Neural cell (in vitro differentiated cells): Measurements from ENCODE around the gene LRRC4B. TPM values are rescaled to one million over a fixed set of nuclear protein-coding genes. Genes with fewer than 3 reads are reported as not detected.

Experiments
- H2AFZ ChIP-seq: fragments of 200-600, 300-800 bp; sonication (generic), shearing (Covaris generic); 2 replicates; pipeline ENCODE4 v1.6.0; 2014; ENCODE audit warnings: low read depth, mild to moderate bottlenecking, antibody characterized with exemption, low read length, moderate library complexity
- H3F3A ChIP-seq: fragments of 200-600 bp; shearing (Covaris generic); 2 replicates; pipeline ENCODE4 v1.6.1; 2016; ENCODE audit warnings: mild to moderate bottlenecking, moderate library complexity, mixed read lengths, antibody characterized with exemption, low read length; ENCODE audit not compliant: insufficient read depth, poor library complexity, severe bottlenecking
- H3K27ac ChIP-seq: fragments of 200-600, 300-800 bp; sonication (generic), shearing (Covaris generic); 2 replicates; pipeline ENCODE4 v1.5.1; 2014; ENCODE audit warnings: mild to moderate bottlenecking, low read length, moderate library complexity
- H3K27me3 ChIP-seq: fragments of 300-800, 200-600 bp; sonication (generic), shearing (Covaris generic); 2 replicates; pipeline ENCODE4 v1.6.0; 2014; ENCODE audit warnings: mild to moderate bottlenecking, low read depth, low read length, moderate library complexity; ENCODE audit not compliant: insufficient read depth
- H3K36me3 ChIP-seq: fragments of 300-800, 200-600 bp; sonication (generic), shearing (Covaris generic); 2 replicates; pipeline ENCODE4 v1.5.1; 2014; ENCODE audit warnings: mild to moderate bottlenecking, antibody characterized with exemption, low read length, moderate library complexity; ENCODE audit not compliant: insufficient read depth
- H3K4me2 ChIP-seq: fragments of 300-800, 200-600 bp; sonication (generic), shearing (Covaris generic); 2 replicates; pipeline ENCODE4 v1.6.0; 2014; ENCODE audit warnings: mild to moderate bottlenecking, low read length
- H3K4me3 ChIP-seq: fragments of 300-800, 200-600 bp; sonication (generic), shearing (Covaris generic); 2 replicates; pipeline ENCODE4 v1.5.1; 2014; ENCODE audit warnings: mild to moderate bottlenecking, low read length, moderate library complexity
- H3K79me2 ChIP-seq: fragments of 200-600 bp; shearing (Covaris generic); replicated peaks from 2 replicates; pipeline ENCODE4 v1.6.0; 2014; ENCODE audit warnings: mild to moderate bottlenecking, low read length, moderate library complexity; ENCODE audit not compliant: insufficient read depth
- H3K9ac ChIP-seq: fragments of 300-800, 200-600 bp; sonication (generic), shearing (Covaris generic); 2 replicates; pipeline ENCODE4 v1.6.1; 2016; ENCODE audit warnings: mild to moderate bottlenecking, low read length, mixed read lengths
- H3K9me2 ChIP-seq: fragments of 200-600 bp; shearing (Covaris generic); 2 replicates; pipeline ENCODE4 v1.6.1; 2016; ENCODE audit warnings: mild to moderate bottlenecking, low read length, mixed read lengths; ENCODE audit not compliant: insufficient read depth
- H3K9me3 ChIP-seq: fragments of 200-600, 300-800 bp; sonication (generic), shearing (Covaris generic); 2 replicates; pipeline ENCODE4 v1.6.1; 2016; ENCODE audit warnings: mild to moderate bottlenecking, mixed run types, low read length, moderate library complexity, mixed read lengths
- H4K20me1 ChIP-seq: fragments of 200-600 bp; shearing (Covaris generic); 2 replicates; pipeline ENCODE4 v1.6.1; 2016; ENCODE audit warnings: mild to moderate bottlenecking, mixed run types; ENCODE audit not compliant: insufficient read depth
- CTCF ChIP-seq: fragments of 450-650 bp; IDR thresholded peaks from 2 replicates; pipeline ENCODE4 v1.5.1; 2014; ENCODE audit warnings: antibody characterized with exemption, mild to moderate bottlenecking, moderate library complexity; ENCODE audit not compliant: poor library complexity, severe bottlenecking
- POLR2AphosphoS5 ChIP-seq: IDR thresholded peaks from 2 replicates; pipeline ENCODE4 v1.6.1; 2012
- RAD21 ChIP-seq: fragments of 450-650 bp; conservative IDR thresholded peaks from 2 replicates; pipeline ENCODE4 v1.6.1; 2014; ENCODE audit warnings: antibody characterized with exemption, mild to moderate bottlenecking, moderate library complexity
- REST ChIP-seq: IDR thresholded peaks from 2 replicates; pipeline ENCODE4 v1.6.1; 2012; ENCODE audit warnings: borderline replicate concordance
- TAF1 ChIP-seq: IDR thresholded peaks from 2 replicates; pipeline ENCODE4 v1.6.1; 2012; ENCODE audit warnings: low read depth
- polyA plus RNA-seq: library from polyadenylated mRNA; depleted of rRNA; stranded (reverse); fragments of >200 nt; gene quantifications from 2 replicates; pipeline ENCODE4 v1.2.3, GENCODE V29; 2014

LRRC4B gene
- polyA plus RNA-seq, 1 donor from 2014 or later: 83.1 TPM

- Histone ChIP-seq H3K79me2 (no peaks in the 10 kb centered on the region), H3K27me3 (peaks cover 34% of the 10 kb centered on the region), H3K27ac (no peak overlapping the region), H3K4me3 (no peak overlapping the region), H3K4me2 (no peak overlapping the region), H3K9ac (no peak overlapping the region), H4K20me1 (no peaks in the 10 kb centered on the region), H3K9me3 (no peaks in the 10 kb centered on the region), H2AFZ (no peak overlapping the region), H3K9me2 (no peaks in the 10 kb centered on the region), H3K36me3 (no peaks in the 10 kb centered on the region), H3F3A (no peaks in the 10 kb centered on the region)
- TF ChIP-seq TAF1 (no peak), POLR2AphosphoS5 (peak; percentile 9)
Measured at GRCh38 chr19:50489461-50490011, 78.7 kb downstream of the LRRC4B start.

- no peak overlapping the region for H3K9ac ChIP-seq
- H3F3A ChIP-seq: no peaks in the 10 kb centered on the region
- no peak overlapping the region for H2AFZ ChIP-seq
- no peak overlapping the region for H3K27ac ChIP-seq
- H3K9me3 ChIP-seq: no peaks in the 10 kb centered on the region
- no peak overlapping the region for H3K4me3 ChIP-seq
- H3K79me2 ChIP-seq: no peaks in the 10 kb centered on the region
- H3K9me2 ChIP-seq: no peaks in the 10 kb centered on the region
- H3K4me2 ChIP-seq: no peak overlapping the region
- TF ChIP-seq REST (no peak), TAF1 (no peak), RAD21 (no peak)
- peaks cover 34% of the 10 kb centered on the region for H3K27me3 ChIP-seq
- no peaks in the 10 kb centered on the region for H3K36me3 ChIP-seq
- H4K20me1 ChIP-seq: no peaks in the 10 kb centered on the region
Measured at GRCh38 chr19:50488389-50489194, 79.6 kb downstream of the LRRC4B start.

GRCh38 chr19:50486823-50487515 is 81.3 kb downstream of the LRRC4B start:
- Histone ChIP-seq H3K27ac (no peak overlapping the region), H3K4me2 (no peak overlapping the region), H3K9me2 (no peaks in the 10 kb centered on the region), H3K4me3 (no peak overlapping the region), H2AFZ (no peak overlapping the region), H3K9me3 (no peaks in the 10 kb centered on the region), H4K20me1 (no peaks in the 10 kb centered on the region), H3K79me2 (no peaks in the 10 kb centered on the region), H3K27me3 (peaks cover 26% of the 10 kb centered on the region), H3K36me3 (no peaks in the 10 kb centered on the region), H3K9ac (no peak overlapping the region), H3F3A (no peaks in the 10 kb centered on the region)
- TF ChIP-seq CTCF (peak; percentile 43), RAD21 (no peak)
